ENCODE results near the gene BCO1.

- TF ChIP-seq CTCF (IDR thresholded peaks at IDR 0.05), result no peak
- no peak for TF ChIP-seq POLR2A (IDR thresholded peaks at IDR 0.05; ENCODE audit: low read depth)
- no peak for TF ChIP-seq EP300 (IDR thresholded peaks at IDR 0.05)
- TF ChIP-seq POLR2AphosphoS5 (IDR thresholded peaks at IDR 0.05), result no peak
Observed at GRCh38 chr16:81214745-81215166, 23.7 kb upstream of the BCO1 start.
